IMR-90 (cell line): ENCODE measurements around the gene EFHC1. TPM values are rescaled to one million over a fixed set of nuclear protein-coding genes. Genes with fewer than 3 reads are reported as not detected.

Experiments used
- ATAC-seq: fragments of 200-7000 bp; cut with Tn5 transposase; 2 replicates; pipeline ENCODE4 v1.9.1; 2020; ENCODE audit warnings: low read depth, mild to moderate bottlenecking, moderate library complexity
- BruUV-seq: library from RNA; stranded (reverse); fragments of 400-500 nt; replicated peaks from 2 replicates; lab custom pipeline; 2021; lab: Mats Ljungman, UMichigan
- CTCF ChIA-PET: fragments of 300-600 bp; formaldehyde crosslinking; extraction: SDS; loops from one replicate; lab custom pipeline; 2021; ENCODE audit warnings: antibody characterized with exemption; lab: Yijun Ruan, JAX
- POLR2A ChIA-PET: fragments of 300-600 bp; sonication (Branson Sonifier 250); formaldehyde crosslinking; loops from one replicate; lab custom pipeline; 2022; ENCODE audit warnings: antibody characterized with exemption; ENCODE audit not compliant: unreplicated experiment; lab: Charles Lee
- DNase-seq: peaks from one replicate; pipeline ENCODE4 v3.0.0; 2013
- H2AFZ ChIP-seq: replicated peaks from 2 replicates; pipeline ENCODE3; 2013; ENCODE audit warnings: low read length, mild to moderate bottlenecking; ENCODE audit not compliant: poor library complexity
- H2AK5ac ChIP-seq: 2 replicates; pipeline ENCODE4 v1.6.1; 2013; ENCODE audit warnings: low read depth, low read length, inconsistent platforms
- H2AK9ac ChIP-seq: replicated peaks from 2 replicates; pipeline ENCODE3; 2013; ENCODE audit warnings: mild to moderate bottlenecking, low read depth, low read length, moderate library complexity; ENCODE audit not compliant: poor library complexity
- H2BK120ac ChIP-seq: 2 replicates; pipeline ENCODE4 v1.6.1; 2013; ENCODE audit warnings: low read depth, low read length, inconsistent platforms
- H2BK15ac ChIP-seq: 3 replicates; pipeline ENCODE4 v1.6.1; 2013; ENCODE audit warnings: low read depth, low read length, inconsistent platforms
- H2BK20ac ChIP-seq: 2 replicates; pipeline ENCODE4 v1.6.1; 2013; ENCODE audit warnings: low read depth, mild to moderate bottlenecking, inconsistent platforms, low read length, moderate library complexity
- H2BK5ac ChIP-seq: 2 replicates; pipeline ENCODE4 v1.6.1; 2013; ENCODE audit warnings: mild to moderate bottlenecking, low read depth, low read length, inconsistent platforms; ENCODE audit not compliant: poor library complexity, severe bottlenecking
- H3K14ac ChIP-seq: replicated peaks from 2 replicates; pipeline ENCODE4 v1.6.1; 2013; ENCODE audit warnings: low read depth, low read length, inconsistent platforms
- H3K18ac ChIP-seq: 2 replicates; pipeline ENCODE4 v1.6.1; 2013; ENCODE audit warnings: low read depth, low read length, control low read depth
- H3K23ac ChIP-seq: 2 replicates; pipeline ENCODE4 v1.6.1; 2013; ENCODE audit warnings: low read depth, low read length, inconsistent platforms
- H3K27ac ChIP-seq: 2 replicates; pipeline ENCODE4 v1.5.1; 2013; ENCODE audit warnings: mild to moderate bottlenecking, control low read depth, low read length; ENCODE audit not compliant: insufficient read depth
- H3K27me3 ChIP-seq: 2 replicates; pipeline ENCODE4 v1.6.1; 2013; ENCODE audit warnings: low read length; ENCODE audit not compliant: control insufficient read depth, insufficient read depth
- H3K36me3 ChIP-seq: 2 replicates; pipeline ENCODE4 v1.6.1; 2013; ENCODE audit warnings: low read length, mixed read lengths; ENCODE audit not compliant: control insufficient read depth, insufficient read depth
- H3K4ac ChIP-seq: 2 replicates; pipeline ENCODE4 v1.6.1; 2013; ENCODE audit warnings: low read depth, low read length, inconsistent platforms
- H3K4me1 ChIP-seq: 2 replicates; pipeline ENCODE4 v1.6.1; 2013; ENCODE audit warnings: low read length, mixed read lengths; ENCODE audit not compliant: control insufficient read depth, insufficient read depth
- H3K4me2 ChIP-seq: 2 replicates; pipeline ENCODE4 v1.6.1; 2013; ENCODE audit warnings: low read depth, mild to moderate bottlenecking, control low read depth, low read length, moderate library complexity
- H3K4me3 ChIP-seq: 2 replicates; pipeline ENCODE4 v1.5.1; 2013; ENCODE audit warnings: low read depth, mild to moderate bottlenecking, control low read depth, low read length, moderate library complexity; ENCODE audit not compliant: insufficient read depth
- H3K56ac ChIP-seq: 2 replicates; pipeline ENCODE4 v1.6.1; 2013; ENCODE audit warnings: low read length, inconsistent platforms; ENCODE audit not compliant: insufficient read depth; ENCODE audit errors: extremely low read depth
- H3K79me1 ChIP-seq, 2 experiments: 2 replicates each; pipeline ENCODE4 v1.6.1; 2013; ENCODE audit warnings: low read length in 2 of 2, inconsistent platforms in 1 of 2, low read depth in 1 of 2
- H3K9ac ChIP-seq: 2 replicates; pipeline ENCODE4 v1.6.1; 2013; ENCODE audit warnings: low read depth, low read length, control low read depth
- H3K9me1 ChIP-seq: 2 replicates; pipeline ENCODE4 v1.6.1; 2013; ENCODE audit warnings: low read length, inconsistent platforms; ENCODE audit not compliant: insufficient read depth
- H3K9me3 ChIP-seq: 2 replicates; pipeline ENCODE4 v1.6.1; 2013; ENCODE audit warnings: low read length; ENCODE audit not compliant: control insufficient read depth, insufficient read depth
- H4K20me1 ChIP-seq: 2 replicates; pipeline ENCODE4 v1.6.1; 2013; ENCODE audit warnings: low read length, inconsistent platforms; ENCODE audit not compliant: insufficient read depth
- H4K5ac ChIP-seq: 2 replicates; pipeline ENCODE4 v1.6.1; 2013; ENCODE audit warnings: mild to moderate bottlenecking, low read depth, low read length, control low read depth
- H4K8ac ChIP-seq, 2 experiments: 2 replicates each; pipeline ENCODE4 v1.6.1; 2013; ENCODE audit warnings: low read depth in 2 of 2, low read length in 2 of 2, control low read depth in 1 of 2, inconsistent platforms in 1 of 2
- H4K91ac ChIP-seq: 2 replicates; pipeline ENCODE4 v1.6.1; 2013; ENCODE audit warnings: low read depth, low read length, inconsistent platforms; ENCODE audit not compliant: insufficient read depth
- CEBPB ChIP-seq: IDR thresholded peaks from 2 replicates; pipeline ENCODE4 v1.6.1; 2012; ENCODE audit warnings: low read depth, low read length, improper control_type of control experiment
- ELK1 ChIP-seq: fragments of 150-350 bp; IDR thresholded peaks from 2 replicates; pipeline ENCODE4 v1.6.1; 2016; ENCODE audit warnings: low read depth, mild to moderate bottlenecking, low read length, moderate library complexity, borderline replicate concordance
- FOS ChIP-seq: fragments of 150-350 bp; IDR thresholded peaks from 2 replicates; pipeline ENCODE4 v1.6.1; 2016; ENCODE audit warnings: low read depth, low read length
- MAFK ChIP-seq: IDR thresholded peaks from 2 replicates; pipeline ENCODE4 v1.6.1; 2012; ENCODE audit warnings: low read depth, low read length, improper control_type of control experiment
- MAZ ChIP-seq: IDR thresholded peaks from 2 replicates; pipeline ENCODE4 v1.6.1; 2012; ENCODE audit warnings: low read depth, mild to moderate bottlenecking, low read length, improper control_type of control experiment, moderate library complexity, borderline replicate concordance
- MXI1 ChIP-seq: IDR thresholded peaks from 2 replicates; pipeline ENCODE4 v1.6.1; 2012; ENCODE audit warnings: low read depth, mild to moderate bottlenecking, low read length, moderate library complexity, borderline replicate concordance
- NFE2L2 ChIP-seq: fragments of 150-350 bp; IDR thresholded peaks from 2 replicates; pipeline ENCODE4 v1.6.1; 2016; ENCODE audit warnings: low read depth, mild to moderate bottlenecking, low read length
- RAD21 ChIP-seq: IDR thresholded peaks from 2 replicates; pipeline ENCODE4 v1.6.1; 2012; ENCODE audit warnings: low read length, improper control_type of control experiment
- RFX5 ChIP-seq: IDR thresholded peaks from 2 replicates; pipeline ENCODE4 v1.8.0; 2012; ENCODE audit warnings: low read depth, mild to moderate bottlenecking, low read length, moderate library complexity
- SMC3 ChIP-seq: fragments of 150-350 bp; IDR thresholded peaks from 2 replicates; pipeline ENCODE4 v1.6.1; 2016; ENCODE audit warnings: low read depth, mild to moderate bottlenecking, antibody characterized with exemption, low read length, moderate library complexity
- WGBS, 2 experiments: methylation state at CpG; one replicate each; pipeline versions ENCODE4 v1.1.5 to v1.1.7; 2013; ENCODE audit warnings: missing lambda C conversion rate in 2 of 2; ENCODE audit not compliant: insufficient read length in 1 of 2; ENCODE audit errors: extremely low coverage in 2 of 2; 5-methylcytosine and 5-hydroxymethylcytosine counted together
- dilution Hi-C: fragments of 300-500 bp; cut with HindIII; formaldehyde crosslinking; loops from one replicate; pipeline ENCODE4 v1.14.3; 2018; ENCODE audit warnings: low sequenced_read_pairs; ENCODE audit not compliant: unreplicated experiment
- in situ Hi-C: fragments of 300-500 bp; cut with MboI; formaldehyde crosslinking; loops from 3 replicates; pipeline ENCODE4 v1.14.3; 2019; ENCODE audit warnings: low sequenced_read_pairs, inconsistent platforms, mixed read lengths
- intact Hi-C: fragments of 100-400 bp; cut with micrococcal nuclease; formaldehyde crosslinking; loops from 2 replicates; pipeline ENCODE4 v1.10.0; 2022
- polyA plus RNA-seq, 3 experiments: library from polyadenylated mRNA; depleted of rRNA; stranded (reverse); fragments of >200 nt; gene quantifications; 2 replicates each; pipeline ENCODE4 v1.2.3, GENCODE V29; 2012; ENCODE audit warnings: low replicate concordance in 1 of 3
- total RNA-seq: library from RNA; depleted of rRNA; stranded (reverse); fragments of >200 nt; gene quantifications from 2 replicates; pipeline ENCODE4 v1.2.3, GENCODE V29; 2012

Gene EFHC1
- total and polyA plus RNA-seq, 2 of the 4 experiments (the other 2 are of a cell fraction), result 14.0 to 23.0 TPM

- peak overlapping the region; percentile 83 for H4K91ac ChIP-seq
- H2AK9ac ChIP-seq, result peak overlapping the region; percentile 60
- in situ Hi-C loops, result no loop called here
- peak overlapping the region; percentile 82 for H3K4ac ChIP-seq
- peaks cover 77% of the 10 kb centered on the region for H4K20me1 ChIP-seq
- ATAC-seq (no peak), DNase-seq (no peak)
- H2AFZ ChIP-seq, result no peak overlapping the region
- intact Hi-C loops, result loop anchor here (2.0 kb wide), 1 partner anchor 51 kb away; no protein-coding TSS in a partner anchor
- peak overlapping the region; percentile 48 for H3K23ac ChIP-seq
- peak overlapping the region; percentile 64 for H3K14ac ChIP-seq
- peak overlapping the region; percentile 36; the same call in 2 of the 3 replicates for H2BK15ac ChIP-seq
- no CpG with 5 or more reads among the region's 2 CpGs for WGBS, 2 experiments
- TF ChIP-seq NFE2L2 (no peak), RAD21 (no peak), CEBPB (no peak), FOS (no peak), ELK1 (no peak), RFX5 (no peak), MAZ (no peak), MXI1 (no peak), SMC3 (no peak), MAFK (no peak)
- peak overlapping the region; percentile 44; the same call in 1 of the 2 replicates for H3K9ac ChIP-seq
- H3K27me3 ChIP-seq, result no peaks in the 10 kb centered on the region
- H3K4me3 ChIP-seq, result no peak overlapping the region
- peak overlapping the region; percentile 86 for H3K27ac ChIP-seq
- peak overlapping the region; percentile 43; the same call in 1 of the 2 replicates for H2BK20ac ChIP-seq
- H3K4me2 ChIP-seq, result no peak overlapping the region
- no peak overlapping the region for H3K56ac ChIP-seq
- no TSS peak for BruUV-seq
- H3K9me1 ChIP-seq, result peaks cover 46% of the 10 kb centered on the region
- peak overlapping the region; percentile 74 for H4K5ac ChIP-seq
- H3K79me1 ChIP-seq, result peaks cover 6 to 69% of the 10 kb centered on the region in 2 experiments; a peak in 3 of 4 replicates
- no peaks in the 10 kb centered on the region for H3K9me3 ChIP-seq
- H4K8ac ChIP-seq, result peak overlapping the region; percentile 0 to 71; a peak in 3 of 4 replicates
- peak overlapping the region; percentile 80 for H3K18ac ChIP-seq
- POLR2A ChIA-PET, result interaction anchor here (1.5 kb wide), 1 partner anchor 29 kb away, joined by 4 read pairs; no protein-coding TSS in a partner anchor
- peak overlapping the region; percentile 62 for H2BK120ac ChIP-seq
- peak overlapping the region; percentile 94 for H2BK5ac ChIP-seq
- peaks cover 40% of the 10 kb centered on the region for H3K4me1 ChIP-seq
- CTCF ChIA-PET, result interaction anchor here (0.9 kb wide), 1 partner anchor 26 kb away, joined by 3 read pairs; no protein-coding TSS in a partner anchor
- dilution Hi-C loops, result no loop called here
- peak overlapping the region; percentile 78 for H2AK5ac ChIP-seq
- peaks cover 1% of the 10 kb centered on the region; the same call in 1 of the 2 replicates for H3K36me3 ChIP-seq
These were observed 146.1 kb downstream of the EFHC1 start for GRCh38 chr6:52566201-52566600.
